Tibial nerve (tissue), 3 donors: ENCODE measurements around the gene EYA4.

Source experiments
- CTCF ChIP-seq, 5 experiments: fragments of 200-600 bp in 3 of 5; fragments of 450-650 bp in 2 of 5; sonication (generic) in 3 of 5; IDR thresholded peaks; one replicate each; pipeline ENCODE4 v1.5.1; 2016 to 2019; ENCODE audit warnings: antibody characterized with exemption in 5 of 5, mild to moderate bottlenecking in 3 of 5, moderate library complexity in 2 of 5
- POLR2A ChIP-seq, 2 donors: fragments of 450-650 bp; IDR thresholded peaks; one replicate each; pipeline ENCODE4 v1.6.1; 2017; ENCODE audit warnings: antibody characterized with exemption in 2 of 2, mild to moderate bottlenecking in 2 of 2, moderate library complexity in 2 of 2

- TF ChIP-seq CTCF (IDR thresholded peaks at IDR 0.05) (no peak), POLR2A (IDR thresholded peaks at IDR 0.05) (no peak)
Measured at GRCh38 chr6:133266186-133266585, 25.0 kb downstream of the EYA4 start.
